ENCODE measurements around the gene NUP133.
"Not testable (repeated sequence)": the region's sequence is repeated elsewhere in the genome, so short reads cannot be mapped to it uniquely, and the experiment has no call there.

The NUP133 gene

DNA sequence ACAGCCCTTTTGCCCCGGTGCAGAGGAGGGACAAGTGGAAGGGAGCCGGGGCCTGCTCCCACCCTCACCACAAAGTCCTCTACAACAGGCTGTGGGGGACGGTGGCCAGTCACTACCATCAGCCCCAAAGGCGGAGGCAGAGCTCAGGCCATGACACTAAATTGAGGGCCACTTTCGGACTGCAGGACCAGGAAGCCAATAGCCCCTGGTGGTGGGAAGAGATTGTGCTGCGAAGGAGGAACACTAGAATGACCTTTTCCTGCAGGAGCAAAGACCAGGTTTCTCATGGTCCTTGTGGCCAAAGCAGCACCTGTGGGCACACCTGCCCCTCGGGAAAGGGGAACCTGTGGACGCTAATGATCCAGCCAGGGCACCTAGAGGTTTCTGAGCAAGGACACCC lies 104.6 kb downstream of the NUP133 start:
- TF ChIP-seq POLR2AphosphoS5 (IDR thresholded peaks at IDR 0.05; ENCODE audit: low read depth), result no peak
- no peak for TF ChIP-seq SPI1 (IDR thresholded peaks at IDR 0.05; ENCODE audit: borderline replicate concordance, low read depth)
- TF ChIP-seq, protein P1, sequence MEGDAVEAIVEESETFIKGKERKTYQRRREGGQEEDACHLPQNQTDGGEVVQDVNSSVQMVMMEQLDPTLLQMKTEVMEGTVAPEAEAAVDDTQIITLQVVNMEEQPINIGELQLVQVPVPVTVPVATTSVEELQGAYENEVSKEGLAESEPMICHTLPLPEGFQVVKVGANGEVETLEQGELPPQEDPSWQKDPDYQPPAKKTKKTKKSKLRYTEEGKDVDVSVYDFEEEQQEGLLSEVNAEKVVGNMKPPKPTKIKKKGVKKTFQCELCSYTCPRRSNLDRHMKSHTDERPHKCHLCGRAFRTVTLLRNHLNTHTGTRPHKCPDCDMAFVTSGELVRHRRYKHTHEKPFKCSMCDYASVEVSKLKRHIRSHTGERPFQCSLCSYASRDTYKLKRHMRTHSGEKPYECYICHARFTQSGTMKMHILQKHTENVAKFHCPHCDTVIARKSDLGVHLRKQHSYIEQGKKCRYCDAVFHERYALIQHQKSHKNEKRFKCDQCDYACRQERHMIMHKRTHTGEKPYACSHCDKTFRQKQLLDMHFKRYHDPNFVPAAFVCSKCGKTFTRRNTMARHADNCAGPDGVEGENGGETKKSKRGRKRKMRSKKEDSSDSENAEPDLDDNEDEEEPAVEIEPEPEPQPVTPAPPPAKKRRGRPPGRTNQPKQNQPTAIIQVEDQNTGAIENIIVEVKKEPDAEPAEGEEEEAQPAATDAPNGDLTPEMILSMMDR (IDR thresholded peaks at IDR 0.05; ENCODE audit: insufficient read depth, low read length), result no peak
- no peak for TF ChIP-seq GABPA (IDR thresholded peaks at IDR 0.05; ENCODE audit: low read depth)
- TF ChIP-seq, protein P2, sequence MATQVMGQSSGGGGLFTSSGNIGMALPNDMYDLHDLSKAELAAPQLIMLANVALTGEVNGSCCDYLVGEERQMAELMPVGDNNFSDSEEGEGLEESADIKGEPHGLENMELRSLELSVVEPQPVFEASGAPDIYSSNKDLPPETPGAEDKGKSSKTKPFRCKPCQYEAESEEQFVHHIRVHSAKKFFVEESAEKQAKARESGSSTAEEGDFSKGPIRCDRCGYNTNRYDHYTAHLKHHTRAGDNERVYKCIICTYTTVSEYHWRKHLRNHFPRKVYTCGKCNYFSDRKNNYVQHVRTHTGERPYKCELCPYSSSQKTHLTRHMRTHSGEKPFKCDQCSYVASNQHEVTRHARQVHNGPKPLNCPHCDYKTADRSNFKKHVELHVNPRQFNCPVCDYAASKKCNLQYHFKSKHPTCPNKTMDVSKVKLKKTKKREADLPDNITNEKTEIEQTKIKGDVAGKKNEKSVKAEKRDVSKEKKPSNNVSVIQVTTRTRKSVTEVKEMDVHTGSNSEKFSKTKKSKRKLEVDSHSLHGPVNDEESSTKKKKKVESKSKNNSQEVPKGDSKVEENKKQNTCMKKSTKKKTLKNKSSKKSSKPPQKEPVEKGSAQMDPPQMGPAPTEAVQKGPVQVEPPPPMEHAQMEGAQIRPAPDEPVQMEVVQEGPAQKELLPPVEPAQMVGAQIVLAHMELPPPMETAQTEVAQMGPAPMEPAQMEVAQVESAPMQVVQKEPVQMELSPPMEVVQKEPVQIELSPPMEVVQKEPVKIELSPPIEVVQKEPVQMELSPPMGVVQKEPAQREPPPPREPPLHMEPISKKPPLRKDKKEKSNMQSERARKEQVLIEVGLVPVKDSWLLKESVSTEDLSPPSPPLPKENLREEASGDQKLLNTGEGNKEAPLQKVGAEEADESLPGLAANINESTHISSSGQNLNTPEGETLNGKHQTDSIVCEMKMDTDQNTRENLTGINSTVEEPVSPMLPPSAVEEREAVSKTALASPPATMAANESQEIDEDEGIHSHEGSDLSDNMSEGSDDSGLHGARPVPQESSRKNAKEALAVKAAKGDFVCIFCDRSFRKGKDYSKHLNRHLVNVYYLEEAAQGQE (IDR thresholded peaks at IDR 0.05; ENCODE audit: insufficient replicate concordance, low read depth), result no peak

DNA sequence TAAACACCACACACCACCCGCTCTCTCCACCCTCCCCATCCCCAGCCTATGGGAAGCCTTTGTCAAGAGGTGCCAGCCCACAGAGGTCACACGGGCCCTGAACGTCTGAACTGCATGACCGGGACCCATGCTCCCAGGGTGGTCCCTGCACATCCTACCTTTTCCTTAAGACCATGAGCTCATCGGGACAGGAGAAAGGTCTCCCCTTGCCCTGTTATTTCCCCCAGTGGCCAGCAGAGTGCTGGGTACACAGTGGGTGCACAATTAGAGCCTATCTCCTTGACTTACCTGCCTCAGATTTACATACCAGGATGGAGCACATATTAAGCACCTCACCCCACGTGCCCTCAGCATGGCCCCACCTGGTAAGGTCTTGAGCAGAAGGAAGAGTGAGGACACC lies 105.1 kb downstream of the NUP133 start:
- Histone ChIP-seq H3K27me3 (ENCODE audit: insufficient read depth, poor library complexity, severe bottlenecking) (peaks cover 9% of the 10 kb centered on the region), H3K27ac (replicated peaks) (no peak overlapping the region), H3K4me3 (replicated peaks; ENCODE audit: insufficient read depth, low read length) (no peak overlapping the region)
- TF ChIP-seq, protein P1 (IDR thresholded peaks at IDR 0.05; ENCODE audit: insufficient read depth, low read length), result no peak
- DNase-seq (ENCODE audit: low read depth in 1 of 2, low spot score in 1 of 2), result no peak

More for the DNA sequence above, 104.6 kb downstream of the NUP133 start:
- H3K27me3 ChIP-seq (ENCODE audit: insufficient read depth, poor library complexity, severe bottlenecking), result peaks cover 9% of the 10 kb centered on the region
- H3K27ac ChIP-seq (replicated peaks), result no peak overlapping the region
- no peak for DNase-seq (ENCODE audit: low read depth in 1 of 2, low spot score in 1 of 2)
- H3K4me3 ChIP-seq (replicated peaks; ENCODE audit: insufficient read depth, low read length), result no peak overlapping the region

DNA sequence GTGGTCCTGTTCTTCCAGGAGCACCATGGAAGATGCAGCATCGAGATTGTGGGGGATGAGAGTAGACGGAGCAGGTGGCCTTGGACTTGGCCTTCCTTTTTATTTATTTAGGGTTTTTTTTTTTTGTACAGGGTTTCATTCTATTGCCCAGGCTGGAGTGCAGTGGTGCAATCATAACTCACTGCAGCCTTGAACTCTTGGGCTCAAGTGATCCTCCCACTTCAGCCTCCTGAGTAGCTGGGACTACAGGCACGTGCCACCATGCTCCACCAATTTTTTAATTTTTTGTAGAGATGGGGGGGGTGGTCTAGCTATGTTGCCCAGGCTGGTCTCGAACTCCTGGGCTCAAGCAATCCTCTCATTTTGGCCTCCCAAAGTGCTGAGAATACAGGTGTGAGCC lies 105.8 kb downstream of the NUP133 start:
- not testable (repeated sequence) for H3K27me3 ChIP-seq (ENCODE audit: insufficient read depth, poor library complexity, severe bottlenecking)

DNA sequence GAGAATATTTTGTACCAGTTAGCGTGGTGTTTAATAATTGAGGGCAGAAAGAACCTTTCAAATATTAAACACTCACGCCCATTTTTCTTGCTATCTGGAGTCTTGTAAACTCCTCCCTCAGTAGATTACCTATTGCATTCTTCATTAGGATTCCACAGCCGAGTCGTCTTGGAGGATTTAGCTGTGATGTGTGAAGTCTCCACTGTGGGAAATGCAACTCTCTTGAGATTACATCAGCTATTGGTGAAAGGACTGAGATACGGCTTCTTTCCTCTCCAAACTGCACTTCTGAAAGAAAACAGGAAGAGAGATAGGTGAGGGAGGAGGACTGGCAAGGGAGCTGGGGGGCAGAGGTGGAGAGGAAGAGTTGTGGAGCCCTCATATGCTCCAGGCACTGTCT lies 110.4 kb downstream of the NUP133 start:
- Histone ChIP-seq H3K27me3 (ENCODE audit: insufficient read depth, poor library complexity, severe bottlenecking) (no peaks in the 10 kb centered on the region), H3K27ac (replicated peaks) (no peak overlapping the region), H3K4me3 (replicated peaks; ENCODE audit: insufficient read depth, low read length) (no peak overlapping the region)
- TF ChIP-seq SPI1 (IDR thresholded peaks at IDR 0.05; ENCODE audit: borderline replicate concordance, low read depth), result peak; percentile 22; the same call in 1 of the 2 replicates
- TF ChIP-seq, protein P2 (IDR thresholded peaks at IDR 0.05; ENCODE audit: insufficient replicate concordance, low read depth), result no peak
- DNase-seq (ENCODE audit: low read depth in 1 of 2, low spot score in 1 of 2), result no peak

More for the DNA sequence above, 105.8 kb downstream of the NUP133 start:
- not testable (repeated sequence) for H3K27ac ChIP-seq (replicated peaks); DNase-seq (ENCODE audit: low read depth in 1 of 2, low spot score in 1 of 2); H3K4me3 ChIP-seq (replicated peaks; ENCODE audit: insufficient read depth, low read length)

DNA sequence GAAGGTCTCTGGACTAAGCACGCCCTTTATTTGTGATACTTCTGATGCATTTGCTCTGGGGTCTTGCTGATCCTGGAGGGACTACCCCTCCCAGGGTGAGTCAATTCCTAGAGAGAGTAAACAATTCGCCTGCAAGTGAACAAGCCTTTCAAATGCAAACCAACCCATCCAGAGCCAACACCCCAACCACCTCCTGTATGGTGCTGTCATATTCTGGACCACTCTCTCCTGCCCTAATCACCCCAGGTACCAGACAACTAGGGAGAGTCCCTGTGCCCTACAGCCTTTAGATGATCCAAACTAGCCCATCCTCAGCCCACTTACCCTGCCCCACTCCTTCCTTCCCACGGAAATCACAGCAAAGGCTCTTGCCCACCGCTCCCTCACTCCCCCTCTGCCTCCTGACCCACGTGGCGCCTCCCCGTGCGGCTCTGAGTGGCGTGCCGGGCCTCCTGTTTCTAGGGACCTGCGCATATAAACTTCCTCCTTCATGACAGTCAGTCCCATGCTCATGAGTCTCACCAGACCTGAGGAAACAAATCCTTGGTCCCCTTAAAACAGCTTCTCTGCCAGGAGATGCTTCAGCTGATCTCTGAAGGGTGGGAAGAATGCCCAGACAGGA lies 111.4 kb downstream of the NUP133 start:
- TF ChIP-seq, protein P1 (IDR thresholded peaks at IDR 0.05; ENCODE audit: insufficient read depth, low read length), result no peak
- TF ChIP-seq SPI1 (IDR thresholded peaks at IDR 0.05; ENCODE audit: borderline replicate concordance, low read depth) (no peak), GABPA (IDR thresholded peaks at IDR 0.05; ENCODE audit: low read depth) (no peak), POLR2AphosphoS5 (IDR thresholded peaks at IDR 0.05; ENCODE audit: low read depth) (no peak)
- TF ChIP-seq, protein P2 (IDR thresholded peaks at IDR 0.05; ENCODE audit: insufficient replicate concordance, low read depth), result no peak
- no peak overlapping the region for H3K4me3 ChIP-seq (replicated peaks; ENCODE audit: insufficient read depth, low read length)
- no peak overlapping the region for H3K27ac ChIP-seq (replicated peaks)
- peak in 1 of 2 experiments; percentile 22 for DNase-seq (ENCODE audit: low read depth in 1 of 2, low spot score in 1 of 2)
- H3K27me3 ChIP-seq (ENCODE audit: insufficient read depth, poor library complexity, severe bottlenecking), result no peaks in the 10 kb centered on the region

DNA sequence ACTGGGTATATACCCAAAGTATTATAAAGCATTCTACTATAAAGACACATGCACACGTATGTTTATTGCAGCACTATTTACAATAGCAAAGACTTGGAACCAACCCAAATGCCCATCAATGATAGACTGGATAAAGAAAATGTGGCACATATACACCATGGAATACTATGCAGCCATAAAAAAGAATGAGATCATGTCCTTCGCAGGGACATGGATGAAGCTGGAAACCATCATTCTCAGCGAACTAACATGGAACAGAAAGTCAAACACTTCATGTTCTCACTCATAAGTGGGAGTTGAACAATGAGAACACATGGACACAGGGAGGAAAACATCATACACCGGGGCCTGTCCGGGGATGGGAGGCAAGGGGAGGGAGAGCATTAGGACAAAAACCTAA lies 113.6 kb downstream of the NUP133 start:
- H3K4me3 ChIP-seq (replicated peaks; ENCODE audit: insufficient read depth, low read length); H3K27ac ChIP-seq (replicated peaks); H3K27me3 ChIP-seq (ENCODE audit: insufficient read depth, poor library complexity, severe bottlenecking); DNase-seq (ENCODE audit: low read depth in 1 of 2, low spot score in 1 of 2): not testable (repeated sequence)

All from HL-60 (cell line).